Measurements from ENCODE around the gene PCDHB16. TPM values are rescaled to one million over a fixed set of nuclear protein-coding genes. Genes with fewer than 3 reads are reported as not detected.

The PCDHB16 gene
- total and polyA plus RNA-seq, 2 of the 4 experiments (the other 2 are of a cell fraction) = 0.18 to 0.36 TPM

DNA sequence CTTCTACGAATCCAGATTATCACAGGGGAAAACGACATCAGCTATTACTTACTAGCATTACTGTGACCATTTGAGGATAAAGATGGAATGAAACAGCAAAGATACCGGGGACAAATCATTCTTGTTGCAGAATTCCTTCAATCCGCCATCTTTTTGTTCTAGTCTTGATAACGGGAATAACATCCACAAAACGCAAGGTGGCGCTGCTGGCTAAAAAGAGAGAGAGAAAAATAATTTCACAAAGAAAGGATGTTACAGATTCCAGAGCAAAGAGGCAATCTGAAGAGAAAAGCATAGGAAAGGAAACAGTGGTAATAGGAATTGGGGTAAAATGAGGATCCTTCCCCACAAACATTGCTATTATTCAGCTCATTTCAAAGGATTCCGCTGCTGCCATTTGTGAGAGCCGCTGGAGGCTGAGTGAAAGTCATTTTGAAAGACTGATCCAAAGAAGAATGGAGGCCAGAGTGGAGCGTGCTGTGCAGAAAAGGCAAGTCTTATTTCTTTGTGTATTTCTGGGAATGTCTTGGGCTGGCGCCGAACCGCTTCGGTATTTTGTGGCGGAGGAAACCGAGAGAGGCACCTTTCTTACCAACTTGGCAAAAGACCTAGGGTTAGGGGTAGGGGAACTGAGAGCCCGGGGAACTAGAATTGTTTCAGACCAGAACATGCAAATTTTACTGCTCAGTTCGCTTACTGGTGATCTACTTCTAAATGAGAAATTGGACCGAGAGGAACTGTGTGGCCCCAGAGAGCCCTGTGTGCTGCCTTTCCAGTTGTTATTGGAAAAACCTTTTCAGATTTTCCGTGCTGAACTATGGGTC, 9.6 kb upstream of the PCDHB16 start, which contains the start of gene PCDHB7:
TSS of gene PCDHB7 (plus strand) at position 264 of the 824 bp plus-strand sequence. CDS start at position 456, 192 bp downstream.
- Histone ChIP-seq H2AFZ (replicated peaks; ENCODE audit: low read length, poor library complexity) (no peak within 1 kb of the TSS), H3K36me3 (ENCODE audit: control insufficient read depth, insufficient read depth, low read length) (no peaks in the 10 kb centered on the region), H3K14ac (replicated peaks; ENCODE audit: low read depth, low read length) (no peak within 1 kb of the TSS), H3K79me1 (ENCODE audit: low read depth in 1 of 2, low read length in 2 of 2) (no peaks in the 10 kb centered on the region), H2BK120ac (ENCODE audit: low read depth, low read length) (no peak within 1 kb of the TSS), H3K23ac (ENCODE audit: low read depth, low read length) (no peak within 1 kb of the TSS), H3K4me1 (ENCODE audit: control insufficient read depth, insufficient read depth, low read length) (no peaks in the 10 kb centered on the region), H2AK9ac (replicated peaks; ENCODE audit: low read depth, low read length, poor library complexity) (no peak within 1 kb of the TSS), H3K56ac (ENCODE audit: extremely low read depth, insufficient read depth, low read length) (no peak within 1 kb of the TSS), H4K5ac (ENCODE audit: low read depth, low read length) (peak within 1 kb of the TSS; percentile 77; the same call in 1 of the 2 replicates), H3K27me3 (ENCODE audit: control insufficient read depth, insufficient read depth, low read length) (no peaks in the 10 kb centered on the region), H3K27ac (ENCODE audit: insufficient read depth, low read length) (no peak within 1 kb of the TSS), H3K4ac (ENCODE audit: low read depth, low read length) (no peak within 1 kb of the TSS), H4K91ac (ENCODE audit: insufficient read depth, low read depth, low read length) (no peak within 1 kb of the TSS), H2BK20ac (ENCODE audit: low read depth, low read length) (no peak within 1 kb of the TSS), H4K8ac (ENCODE audit: low read depth in 2 of 2, low read length in 2 of 2) (no peak within 1 kb of the TSS), H4K20me1 (ENCODE audit: insufficient read depth, low read length) (no peaks in the 10 kb centered on the region), H2BK5ac (ENCODE audit: low read depth, low read length, poor library complexity, severe bottlenecking) (no peak within 1 kb of the TSS), H3K4me3 (ENCODE audit: insufficient read depth, low read depth, low read length) (peak within 1 kb of the TSS; percentile 43), H3K4me2 (ENCODE audit: low read depth, low read length) (peak within 1 kb of the TSS; percentile 80), H3K9me1 (ENCODE audit: insufficient read depth, low read length) (no peaks in the 10 kb centered on the region), H2AK5ac (ENCODE audit: low read depth, low read length) (no peak within 1 kb of the TSS), H2BK15ac (ENCODE audit: low read depth, low read length) (no peak within 1 kb of the TSS), H3K18ac (ENCODE audit: low read depth, low read length) (peak within 1 kb of the TSS; percentile 77; the same call in 1 of the 2 replicates), H3K9ac (ENCODE audit: low read depth, low read length) (peak within 1 kb of the TSS; percentile 60; the same call in 1 of the 2 replicates), H3K9me3 (ENCODE audit: control insufficient read depth, insufficient read depth, low read length) (peaks cover 14% of the 10 kb centered on the region; the same call in 1 of the 2 replicates)
- in situ Hi-C loops (cut with MboI; ENCODE audit: low sequenced_read_pairs) = no loop called here
- ChIA-PET POLR2A (ENCODE audit: unreplicated experiment) (no interaction called here), CTCF (no interaction called here)
- ATAC-seq (ENCODE audit: low read depth) (peak; percentile 62), DNase-seq (peak; percentile 26)
- no peak for TF ChIP-seq CEBPB (IDR thresholded peaks at IDR 0.05; ENCODE audit: low read depth, low read length)
- no peak for TF ChIP-seq NFE2L2 (IDR thresholded peaks at IDR 0.05; ENCODE audit: low read depth, low read length)
- TF ChIP-seq MXI1 (IDR thresholded peaks at IDR 0.05; ENCODE audit: borderline replicate concordance, low read depth, low read length) = no peak
- TF ChIP-seq, protein P1, sequence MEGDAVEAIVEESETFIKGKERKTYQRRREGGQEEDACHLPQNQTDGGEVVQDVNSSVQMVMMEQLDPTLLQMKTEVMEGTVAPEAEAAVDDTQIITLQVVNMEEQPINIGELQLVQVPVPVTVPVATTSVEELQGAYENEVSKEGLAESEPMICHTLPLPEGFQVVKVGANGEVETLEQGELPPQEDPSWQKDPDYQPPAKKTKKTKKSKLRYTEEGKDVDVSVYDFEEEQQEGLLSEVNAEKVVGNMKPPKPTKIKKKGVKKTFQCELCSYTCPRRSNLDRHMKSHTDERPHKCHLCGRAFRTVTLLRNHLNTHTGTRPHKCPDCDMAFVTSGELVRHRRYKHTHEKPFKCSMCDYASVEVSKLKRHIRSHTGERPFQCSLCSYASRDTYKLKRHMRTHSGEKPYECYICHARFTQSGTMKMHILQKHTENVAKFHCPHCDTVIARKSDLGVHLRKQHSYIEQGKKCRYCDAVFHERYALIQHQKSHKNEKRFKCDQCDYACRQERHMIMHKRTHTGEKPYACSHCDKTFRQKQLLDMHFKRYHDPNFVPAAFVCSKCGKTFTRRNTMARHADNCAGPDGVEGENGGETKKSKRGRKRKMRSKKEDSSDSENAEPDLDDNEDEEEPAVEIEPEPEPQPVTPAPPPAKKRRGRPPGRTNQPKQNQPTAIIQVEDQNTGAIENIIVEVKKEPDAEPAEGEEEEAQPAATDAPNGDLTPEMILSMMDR (conservative IDR thresholded peaks at IDR 0.05; ENCODE audit: low read depth, low read length) = peak; percentile 50
- TF ChIP-seq RFX5 (IDR thresholded peaks at IDR 0.05; ENCODE audit: low read depth, low read length) = no peak
- no peak for TF ChIP-seq MAZ (IDR thresholded peaks at IDR 0.05; ENCODE audit: borderline replicate concordance, low read depth, low read length)
- TF ChIP-seq FOS (IDR thresholded peaks at IDR 0.05; ENCODE audit: low read depth, low read length) = no peak
- no peak for TF ChIP-seq CHD1 (IDR thresholded peaks at IDR 0.05; ENCODE audit: low read depth, low read length)
- TF ChIP-seq BHLHE40 (IDR thresholded peaks at IDR 0.05; ENCODE audit: low read depth, low read length) = no peak
- TF ChIP-seq, protein P2, sequence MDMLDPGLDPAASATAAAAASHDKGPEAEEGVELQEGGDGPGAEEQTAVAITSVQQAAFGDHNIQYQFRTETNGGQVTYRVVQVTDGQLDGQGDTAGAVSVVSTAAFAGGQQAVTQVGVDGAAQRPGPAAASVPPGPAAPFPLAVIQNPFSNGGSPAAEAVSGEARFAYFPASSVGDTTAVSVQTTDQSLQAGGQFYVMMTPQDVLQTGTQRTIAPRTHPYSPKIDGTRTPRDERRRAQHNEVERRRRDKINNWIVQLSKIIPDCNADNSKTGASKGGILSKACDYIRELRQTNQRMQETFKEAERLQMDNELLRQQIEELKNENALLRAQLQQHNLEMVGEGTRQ (IDR thresholded peaks at IDR 0.05; ENCODE audit: low read depth, low read length) = no peak
- no peak for TF ChIP-seq POLR2A (IDR thresholded peaks at IDR 0.05; ENCODE audit: low read depth, low read length)
- no peak for TF ChIP-seq SMC3 (IDR thresholded peaks at IDR 0.05; ENCODE audit: low read depth, low read length)
- TF ChIP-seq RCOR1 (IDR thresholded peaks at IDR 0.05; ENCODE audit: insufficient replicate concordance, low read length) = no peak
- peak; percentile 42; the same call in 1 of the 2 replicates for TF ChIP-seq RAD21 (IDR thresholded peaks at IDR 0.05; ENCODE audit: low read length)
- no peak for TF ChIP-seq MAFK (IDR thresholded peaks at IDR 0.05; ENCODE audit: low read depth, low read length)
- WGBS, 2 experiments (ENCODE audit: extremely low coverage in 2 of 2, insufficient read length in 1 of 2) = 0% methylated on average over 1 of the region's 20 CpGs; no CpG with 5 or more reads in 1 of the 2 experiments
- dilution Hi-C loops (cut with HindIII; ENCODE audit: low sequenced_read_pairs, unreplicated experiment) = no loop called here
- TSS peak; percentile 38 for BruUV-seq (replicated peaks)
- intact Hi-C loops (cut with micrococcal nuclease) = loop anchor here (1.0 kb wide), 1 partner anchor 392 kb away; no protein-coding TSS in a partner anchor

All from IMR-90 (cell line).